OCI-LY1 (cell line): ENCODE results near the gene REXO4.

ENCODE experiments used
- H2AFZ ChIP-seq: fragments of 200-600 bp; sonication (generic), shearing (Covaris generic); 2 replicates; pipeline ENCODE4 v1.6.0; 2014; ENCODE audit warnings: antibody characterized with exemption, mild to moderate bottlenecking, low read length
- H3F3A ChIP-seq: fragments of 200-600 bp; sonication (generic), shearing (Covaris generic); 2 replicates; pipeline ENCODE4 v1.6.0; 2014; ENCODE audit warnings: mild to moderate bottlenecking, antibody characterized with exemption, low read length, moderate library complexity; ENCODE audit not compliant: insufficient read depth
- H3K27ac ChIP-seq: fragments of 200-600 bp; sonication (generic); 2 replicates; pipeline ENCODE4 v1.5.1; 2014; ENCODE audit warnings: low read length, mixed run types, mild to moderate bottlenecking, low read depth; ENCODE audit not compliant: poor library complexity, severe bottlenecking
- H3K27me3 ChIP-seq: fragments of 200-600 bp; sonication (generic); 2 replicates; pipeline ENCODE4 v1.6.0; 2014; ENCODE audit warnings: antibody characterized with exemption, mild to moderate bottlenecking, low read length, moderate library complexity; ENCODE audit not compliant: insufficient read depth
- H3K36me3 ChIP-seq: fragments of 200-600 bp; sonication (generic); 2 replicates; pipeline ENCODE4 v1.6.1; 2014; ENCODE audit warnings: mild to moderate bottlenecking, antibody characterized with exemption, low read length, moderate library complexity, mixed read lengths; ENCODE audit not compliant: insufficient read depth
- H3K4me1 ChIP-seq: fragments of 200-600 bp; sonication (generic); 2 replicates; pipeline ENCODE4 v1.5.1; 2014; ENCODE audit warnings: mild to moderate bottlenecking, low read length, moderate library complexity; ENCODE audit not compliant: insufficient read depth, severe bottlenecking
- H3K4me2 ChIP-seq: fragments of 200-600 bp; sonication (generic), shearing (Covaris generic); 2 replicates; pipeline ENCODE4 v1.6.1; 2014; ENCODE audit warnings: low read length
- H3K4me3 ChIP-seq: fragments of 200-600 bp; sonication (generic); 2 replicates; pipeline ENCODE4 v1.5.1; 2014; ENCODE audit warnings: low read length, low read depth, mild to moderate bottlenecking, mixed read lengths; ENCODE audit not compliant: poor library complexity, severe bottlenecking
- H3K79me2 ChIP-seq: fragments of 200-600 bp; shearing (Covaris generic); 2 replicates; pipeline ENCODE4 v1.6.1; 2016; ENCODE audit warnings: mixed run types, low read length, mixed read lengths; ENCODE audit not compliant: insufficient read depth
- H3K9ac ChIP-seq: fragments of 200-600 bp; sonication (generic), shearing (Covaris generic); 2 replicates; pipeline ENCODE4 v1.6.1; 2014; ENCODE audit warnings: mild to moderate bottlenecking, low read length, mixed read lengths
- H3K9me2 ChIP-seq: fragments of 200-600 bp; sonication (generic), shearing (Covaris generic); 2 replicates; pipeline ENCODE4 v1.6.1; 2014; ENCODE audit warnings: low read depth, mild to moderate bottlenecking, low read length, mixed read lengths
- H3K9me3 ChIP-seq: fragments of 200-600 bp; shearing (Covaris generic); 2 replicates; pipeline ENCODE4 v1.6.1; 2014; ENCODE audit warnings: low read length, mixed read lengths
- H4K20me1 ChIP-seq: fragments of 200-600 bp; sonication (generic), shearing (Covaris generic); 2 replicates; pipeline ENCODE4 v1.6.0; 2016; ENCODE audit warnings: mild to moderate bottlenecking, low read length; ENCODE audit not compliant: insufficient read depth
- EZH2 ChIP-seq: fragments of 200-600 bp; sonication (generic), shearing (Covaris generic); IDR thresholded peaks from 2 replicates; pipeline ENCODE4 v1.8.0; 2017; ENCODE audit warnings: borderline replicate concordance, mixed run types, mild to moderate bottlenecking, antibody characterized with exemption, low read length, moderate library complexity, mixed read lengths
- TF ChIP-seq, protein P1 (sequence below): fragments of 200-600 bp; sonication (generic), shearing (Covaris generic); IDR thresholded peaks from 2 replicates; pipeline ENCODE4 v1.5.1; 2017; ENCODE audit warnings: mild to moderate bottlenecking, antibody characterized with exemption, low read length, moderate library complexity, mixed read lengths

Gene REXO4

DNA sequence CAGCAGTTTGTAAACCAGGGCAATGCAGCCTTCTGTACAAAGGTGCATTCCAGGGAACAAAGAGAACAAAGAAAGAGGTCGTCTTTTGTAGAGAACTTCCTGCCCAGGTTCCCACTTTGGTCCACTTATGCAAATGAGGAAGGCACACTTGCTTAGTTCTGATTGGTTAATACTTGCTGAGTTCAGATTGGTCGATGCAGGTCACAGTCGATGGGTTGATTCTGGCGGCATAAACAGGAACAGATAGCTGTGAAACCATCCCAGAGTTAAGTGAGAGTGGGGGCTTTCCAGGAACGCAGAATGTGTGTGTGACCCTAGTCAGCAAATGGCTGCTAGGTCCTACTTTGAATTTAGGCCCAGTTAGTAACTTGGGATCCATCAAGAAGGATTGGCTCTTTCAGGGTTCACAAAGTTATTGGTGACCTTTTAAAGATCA, 2.6 kb upstream of the REXO4 start:
- H3K9me3 ChIP-seq = no peaks in the 10 kb centered on the region
- no peaks in the 10 kb centered on the region; the same call in 1 of the 2 replicates for H3K27me3 ChIP-seq
- no peaks in the 10 kb centered on the region for H3K9me2 ChIP-seq
- H3K36me3 ChIP-seq = peaks cover 12% of the 10 kb centered on the region; the same call in 1 of the 2 replicates
- peaks cover 21% of the 10 kb centered on the region for H3K79me2 ChIP-seq
- H3K9ac ChIP-seq = no peak overlapping the region
- H3K4me3 ChIP-seq = no peak overlapping the region
- no peak for TF ChIP-seq EZH2
- TF ChIP-seq, protein P1, sequence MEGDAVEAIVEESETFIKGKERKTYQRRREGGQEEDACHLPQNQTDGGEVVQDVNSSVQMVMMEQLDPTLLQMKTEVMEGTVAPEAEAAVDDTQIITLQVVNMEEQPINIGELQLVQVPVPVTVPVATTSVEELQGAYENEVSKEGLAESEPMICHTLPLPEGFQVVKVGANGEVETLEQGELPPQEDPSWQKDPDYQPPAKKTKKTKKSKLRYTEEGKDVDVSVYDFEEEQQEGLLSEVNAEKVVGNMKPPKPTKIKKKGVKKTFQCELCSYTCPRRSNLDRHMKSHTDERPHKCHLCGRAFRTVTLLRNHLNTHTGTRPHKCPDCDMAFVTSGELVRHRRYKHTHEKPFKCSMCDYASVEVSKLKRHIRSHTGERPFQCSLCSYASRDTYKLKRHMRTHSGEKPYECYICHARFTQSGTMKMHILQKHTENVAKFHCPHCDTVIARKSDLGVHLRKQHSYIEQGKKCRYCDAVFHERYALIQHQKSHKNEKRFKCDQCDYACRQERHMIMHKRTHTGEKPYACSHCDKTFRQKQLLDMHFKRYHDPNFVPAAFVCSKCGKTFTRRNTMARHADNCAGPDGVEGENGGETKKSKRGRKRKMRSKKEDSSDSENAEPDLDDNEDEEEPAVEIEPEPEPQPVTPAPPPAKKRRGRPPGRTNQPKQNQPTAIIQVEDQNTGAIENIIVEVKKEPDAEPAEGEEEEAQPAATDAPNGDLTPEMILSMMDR = no peak
- no peak overlapping the region for H2AFZ ChIP-seq
- no peak overlapping the region for H3K4me2 ChIP-seq
- no peaks in the 10 kb centered on the region for H3F3A ChIP-seq
- peaks cover 39% of the 10 kb centered on the region for H3K4me1 ChIP-seq
- no peak overlapping the region for H3K27ac ChIP-seq
- H4K20me1 ChIP-seq = no peaks in the 10 kb centered on the region

DNA sequence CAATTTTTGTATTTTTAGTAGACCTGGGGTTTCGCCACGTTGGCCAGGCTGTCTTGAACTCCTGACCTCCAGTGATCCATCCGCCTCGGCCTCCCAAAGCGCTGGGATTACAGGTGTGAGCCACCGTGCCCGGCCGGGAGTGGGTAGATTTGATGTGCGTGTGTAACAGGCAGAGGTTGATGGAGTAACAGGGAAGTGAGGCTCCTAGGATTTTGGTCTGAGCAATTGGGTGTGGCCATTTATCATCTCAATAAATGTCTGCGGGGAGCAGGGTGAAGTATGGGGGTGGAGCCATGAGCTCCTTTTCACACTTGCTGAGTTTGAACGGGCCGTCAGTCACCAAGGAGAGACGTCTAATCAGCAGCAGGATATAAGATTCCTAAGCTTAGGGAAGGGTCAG, 1.2 kb upstream of the REXO4 start:
- no peak overlapping the region for H3K9ac ChIP-seq
- no peak overlapping the region for H3K27ac ChIP-seq

DNA sequence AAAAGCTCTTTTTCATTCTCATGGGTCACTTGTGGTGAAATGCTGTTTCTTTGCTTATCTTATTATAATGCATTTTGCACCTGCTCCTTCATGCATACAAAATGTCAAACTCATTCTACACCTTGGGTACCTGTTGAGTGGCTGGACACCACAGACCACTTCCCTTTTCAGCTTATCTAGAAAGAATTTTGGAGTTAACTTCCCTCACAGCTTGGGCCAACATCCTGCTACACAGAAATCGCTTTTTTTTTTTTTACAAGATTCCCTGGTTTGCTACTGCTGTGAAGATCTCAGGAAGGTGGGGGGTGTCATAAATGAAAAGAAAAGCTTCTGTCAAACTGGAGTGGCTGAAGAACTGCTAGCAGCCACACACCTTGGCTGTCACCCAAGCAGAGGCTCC, 2.6 kb downstream of the REXO4 start:
- peaks cover 22% of the 10 kb centered on the region for H3K79me2 ChIP-seq
- H3K36me3 ChIP-seq = peaks cover 59% of the 10 kb centered on the region

More for the DNA sequence above, 1.2 kb upstream of the REXO4 start:
- H3K4me1 ChIP-seq = peaks cover 41% of the 10 kb centered on the region
- no peak overlapping the region for H2AFZ ChIP-seq
- H3K4me2 ChIP-seq = peak overlapping the region; percentile 95; the same call in 1 of the 2 replicates
- no peaks in the 10 kb centered on the region for H3K9me3 ChIP-seq
- peaks cover 27% of the 10 kb centered on the region for H3K36me3 ChIP-seq
- peaks cover 22% of the 10 kb centered on the region for H3K79me2 ChIP-seq
- H3K27me3 ChIP-seq = no peaks in the 10 kb centered on the region
- no peaks in the 10 kb centered on the region for H3K9me2 ChIP-seq
- H3K4me3 ChIP-seq = peak overlapping the region; percentile 90
- H4K20me1 ChIP-seq = no peaks in the 10 kb centered on the region
- no peak for TF ChIP-seq EZH2
- TF ChIP-seq, protein P1 = no peak
- H3F3A ChIP-seq = no peaks in the 10 kb centered on the region

More for the DNA sequence above, 2.6 kb downstream of the REXO4 start:
- no peaks in the 10 kb centered on the region for H3F3A ChIP-seq
- no peaks in the 10 kb centered on the region for H3K9me3 ChIP-seq
- H3K27me3 ChIP-seq = no peaks in the 10 kb centered on the region
- H3K4me1 ChIP-seq = peaks cover 35% of the 10 kb centered on the region
- no peak for TF ChIP-seq EZH2
- TF ChIP-seq, protein P1 = no peak
- H3K4me2 ChIP-seq = peak overlapping the region; percentile 95; the same call in 1 of the 2 replicates
- H2AFZ ChIP-seq = no peak overlapping the region
- no peak overlapping the region for H3K27ac ChIP-seq
- no peaks in the 10 kb centered on the region for H3K9me2 ChIP-seq
- H3K4me3 ChIP-seq = no peak overlapping the region
- H3K9ac ChIP-seq = no peak overlapping the region
- no peaks in the 10 kb centered on the region for H4K20me1 ChIP-seq
